CD4-positive, alpha-beta T cell treated with Interleukin-4 for 1 hour (primary cell): ENCODE measurements around the gene LGALS7B.
"Not testable (repeated sequence)": the region's sequence is repeated elsewhere in the genome, so short reads cannot be mapped to it uniquely, and the experiment has no call there.

Experiments used
- DNase-seq, 2 donors: peaks; one replicate each; pipeline ENCODE4 v3.0.0-alpha.2; 2020 to 2022

The LGALS7B gene

GRCh38 chr19:38825936-38826335 is 36.9 kb downstream of the LGALS7B start:
- not testable (repeated sequence) for DNase-seq

- DNase-seq = no peak
Observed at GRCh38 chr19:38826856-38827551, 38.0 kb downstream of the LGALS7B start.

- DNase-seq = peak in 1 of 2 donors; percentile 40
Observed at GRCh38 chr19:38829203-38829602, 40.2 kb downstream of the LGALS7B start.

GRCh38 chr19:38830039-38830733 is 41.2 kb downstream of the LGALS7B start:
- no peak for DNase-seq

- DNase-seq = peak in 1 of 2 donors; percentile 38
Observed at GRCh38 chr19:38831142-38831605, 42.2 kb downstream of the LGALS7B start.

GRCh38 chr19:38833092-38833425 is 44.1 kb downstream of the LGALS7B start:
- DNase-seq = no peak

- no peak for DNase-seq
Observed at GRCh38 chr19:38834104-38834490, 45.1 kb downstream of the LGALS7B start.

GRCh38 chr19:38834590-38834989 is 45.6 kb downstream of the LGALS7B start:
- DNase-seq = no peak

- DNase-seq = no peak
Observed at GRCh38 chr19:38836159-38836982, 47.4 kb downstream of the LGALS7B start.

- DNase-seq = no peak
Observed at GRCh38 chr19:38836983-38837626, 48.1 kb downstream of the LGALS7B start.

GRCh38 chr19:38837656-38838121 is 48.7 kb downstream of the LGALS7B start:
- no peak for DNase-seq

GRCh38 chr19:38838208-38838985 is 49.4 kb downstream of the LGALS7B start:
- no peak for DNase-seq

- no peak for DNase-seq
Observed at GRCh38 chr19:38838986-38839761, 50.2 kb downstream of the LGALS7B start.

GRCh38 chr19:38839816-38840582 is 51.0 kb downstream of the LGALS7B start:
- DNase-seq = no peak

- no peak for DNase-seq
Observed at GRCh38 chr19:38840583-38840968, 51.6 kb downstream of the LGALS7B start.
